HFFc6 (cell line): ENCODE data around the gene COL8A1. TPM values are rescaled to one million over a fixed set of nuclear protein-coding genes. Genes with fewer than 3 reads are reported as not detected.

Experiments
- DNase-seq: peaks from one replicate; pipeline ENCODE4 v3.0.0-alpha.2; 2018
- H3K27ac Mint-ChIP-seq: 2 replicates; pipeline ENCODE4 v1.8.0; 2020; ENCODE audit warnings: mild to moderate bottlenecking, mixed read lengths
- H3K27me3 Mint-ChIP-seq: 2 replicates; pipeline ENCODE4 v1.8.0; 2021; ENCODE audit warnings: mild to moderate bottlenecking, moderate library complexity, mixed read lengths; ENCODE audit not compliant: insufficient read depth
- H3K36me3 Mint-ChIP-seq: 2 replicates; pipeline ENCODE4 v1.8.0; 2021; ENCODE audit warnings: low read depth, mixed read lengths
- H3K4me1 Mint-ChIP-seq: 2 replicates; pipeline ENCODE4 v1.8.0; 2020; ENCODE audit warnings: low read depth, mixed read lengths
- H3K4me3 Mint-ChIP-seq: 2 replicates; pipeline ENCODE4 v1.8.0; 2020; ENCODE audit warnings: mild to moderate bottlenecking, moderate library complexity, mixed read lengths
- H3K9me3 Mint-ChIP-seq: 2 replicates; pipeline ENCODE4 v1.8.0; 2020; ENCODE audit warnings: mild to moderate bottlenecking, mixed read lengths
- total RNA-seq, 6 experiments: library from RNA; stranded (reverse); fragmentation: NEBNext Ultra II Directional; extraction: Animal tissue kit (Norgen Biotek cat#: 25700); gene quantifications; 2 replicates in 1 of 6; 3 replicates in 5 of 6; pipeline ENCODE4 v1.2.3, GENCODE V29; 2021
- TF ChIP-seq, protein P1 (sequence below): fragments of 200-600 bp; sonication (generic); IDR thresholded peaks from 2 replicates; pipeline ENCODE4 v1.5.0; 2021; ENCODE audit warnings: antibody characterized with exemption, mild to moderate bottlenecking

The COL8A1 gene
- total RNA-seq, 6 experiments from 2014 or later: 27.3 to 88.7 (median 30.1) TPM

DNA sequence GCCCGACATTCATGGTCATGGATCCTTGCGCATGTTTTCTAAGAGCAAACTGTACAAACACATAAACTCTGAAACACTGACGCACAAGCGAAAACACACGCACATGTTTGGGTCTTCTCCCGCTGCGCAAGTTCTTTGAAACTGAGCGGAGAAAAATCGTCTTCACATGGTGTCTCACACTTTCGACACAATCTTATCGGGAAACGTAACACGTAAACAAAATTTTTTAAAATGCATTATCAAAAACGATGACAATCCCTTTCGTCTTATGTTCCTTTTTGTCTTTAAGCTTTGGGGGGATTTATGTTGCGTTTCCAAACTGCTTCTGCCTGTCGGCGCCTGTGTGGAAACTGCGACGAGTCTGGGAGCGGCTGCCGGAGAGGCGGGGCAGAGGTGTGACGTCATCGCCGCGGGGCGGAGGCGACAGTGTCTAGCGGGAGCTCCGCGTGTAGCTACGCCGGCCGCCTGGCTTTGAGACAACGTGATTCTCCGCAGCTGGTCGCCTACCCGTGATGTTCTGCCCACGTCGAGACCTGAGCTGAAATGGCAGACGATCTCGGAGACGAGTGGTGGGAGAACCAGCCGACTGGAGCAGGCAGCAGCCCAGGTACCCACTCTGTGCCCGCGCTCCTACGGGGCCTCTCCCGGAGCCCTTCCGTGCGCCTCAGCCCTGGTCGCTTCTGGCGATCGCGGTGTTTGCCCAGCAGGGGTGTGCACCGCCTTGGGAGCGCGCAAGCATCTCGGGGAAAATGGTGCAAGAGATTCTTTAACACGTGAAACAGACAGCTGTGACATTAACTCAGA is 179.2 kb downstream of the COL8A1 start, which contains the start of gene CMSS1:
Gene CMSS1 (plus strand): TSS at position 426 of the 804 bp plus-strand sequence.
- peak; percentile 92 for DNase-seq
- Mint-ChIP-seq H3K27ac (peak within 1 kb of the TSS; percentile 99), H3K4me3 (peak within 1 kb of the TSS; percentile 97), H3K9me3 (no peaks in the 10 kb centered on the region), H3K27me3 (peaks cover 4% of the 10 kb centered on the region), H3K36me3 (no peaks in the 10 kb centered on the region), H3K4me1 (peaks cover 21% of the 10 kb centered on the region)
- TF ChIP-seq, protein P1, sequence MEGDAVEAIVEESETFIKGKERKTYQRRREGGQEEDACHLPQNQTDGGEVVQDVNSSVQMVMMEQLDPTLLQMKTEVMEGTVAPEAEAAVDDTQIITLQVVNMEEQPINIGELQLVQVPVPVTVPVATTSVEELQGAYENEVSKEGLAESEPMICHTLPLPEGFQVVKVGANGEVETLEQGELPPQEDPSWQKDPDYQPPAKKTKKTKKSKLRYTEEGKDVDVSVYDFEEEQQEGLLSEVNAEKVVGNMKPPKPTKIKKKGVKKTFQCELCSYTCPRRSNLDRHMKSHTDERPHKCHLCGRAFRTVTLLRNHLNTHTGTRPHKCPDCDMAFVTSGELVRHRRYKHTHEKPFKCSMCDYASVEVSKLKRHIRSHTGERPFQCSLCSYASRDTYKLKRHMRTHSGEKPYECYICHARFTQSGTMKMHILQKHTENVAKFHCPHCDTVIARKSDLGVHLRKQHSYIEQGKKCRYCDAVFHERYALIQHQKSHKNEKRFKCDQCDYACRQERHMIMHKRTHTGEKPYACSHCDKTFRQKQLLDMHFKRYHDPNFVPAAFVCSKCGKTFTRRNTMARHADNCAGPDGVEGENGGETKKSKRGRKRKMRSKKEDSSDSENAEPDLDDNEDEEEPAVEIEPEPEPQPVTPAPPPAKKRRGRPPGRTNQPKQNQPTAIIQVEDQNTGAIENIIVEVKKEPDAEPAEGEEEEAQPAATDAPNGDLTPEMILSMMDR: peak; percentile 63

DNA sequence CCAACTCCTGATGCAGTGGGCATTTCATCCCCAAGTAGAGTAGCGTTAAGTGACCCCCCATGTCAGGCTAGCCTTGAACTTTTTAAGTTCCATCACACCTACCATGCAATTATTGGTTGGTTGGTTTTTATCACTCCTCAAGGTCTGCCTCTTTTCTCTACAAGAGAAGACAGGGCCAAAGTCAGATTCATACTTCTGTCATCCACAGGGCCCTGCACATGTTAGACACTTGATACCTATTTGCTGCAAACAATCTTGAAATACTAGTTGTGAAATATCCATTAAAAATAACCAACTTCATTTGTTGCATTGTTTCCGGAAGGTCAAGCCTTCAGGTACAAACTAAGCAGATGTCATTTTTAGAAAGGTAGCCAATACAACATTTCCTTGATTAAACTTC is 180.4 kb downstream of the COL8A1 start:
- TF ChIP-seq, protein P1: no peak
- no peaks in the 10 kb centered on the region for H3K36me3 Mint-ChIP-seq
- H3K4me1 Mint-ChIP-seq: peaks cover 28% of the 10 kb centered on the region
- no peak for DNase-seq
- peak overlapping the region; percentile 97 for H3K4me3 Mint-ChIP-seq
- H3K9me3 Mint-ChIP-seq: no peaks in the 10 kb centered on the region
- peaks cover 2% of the 10 kb centered on the region for H3K27me3 Mint-ChIP-seq
- H3K27ac Mint-ChIP-seq: peak overlapping the region; percentile 99

DNA sequence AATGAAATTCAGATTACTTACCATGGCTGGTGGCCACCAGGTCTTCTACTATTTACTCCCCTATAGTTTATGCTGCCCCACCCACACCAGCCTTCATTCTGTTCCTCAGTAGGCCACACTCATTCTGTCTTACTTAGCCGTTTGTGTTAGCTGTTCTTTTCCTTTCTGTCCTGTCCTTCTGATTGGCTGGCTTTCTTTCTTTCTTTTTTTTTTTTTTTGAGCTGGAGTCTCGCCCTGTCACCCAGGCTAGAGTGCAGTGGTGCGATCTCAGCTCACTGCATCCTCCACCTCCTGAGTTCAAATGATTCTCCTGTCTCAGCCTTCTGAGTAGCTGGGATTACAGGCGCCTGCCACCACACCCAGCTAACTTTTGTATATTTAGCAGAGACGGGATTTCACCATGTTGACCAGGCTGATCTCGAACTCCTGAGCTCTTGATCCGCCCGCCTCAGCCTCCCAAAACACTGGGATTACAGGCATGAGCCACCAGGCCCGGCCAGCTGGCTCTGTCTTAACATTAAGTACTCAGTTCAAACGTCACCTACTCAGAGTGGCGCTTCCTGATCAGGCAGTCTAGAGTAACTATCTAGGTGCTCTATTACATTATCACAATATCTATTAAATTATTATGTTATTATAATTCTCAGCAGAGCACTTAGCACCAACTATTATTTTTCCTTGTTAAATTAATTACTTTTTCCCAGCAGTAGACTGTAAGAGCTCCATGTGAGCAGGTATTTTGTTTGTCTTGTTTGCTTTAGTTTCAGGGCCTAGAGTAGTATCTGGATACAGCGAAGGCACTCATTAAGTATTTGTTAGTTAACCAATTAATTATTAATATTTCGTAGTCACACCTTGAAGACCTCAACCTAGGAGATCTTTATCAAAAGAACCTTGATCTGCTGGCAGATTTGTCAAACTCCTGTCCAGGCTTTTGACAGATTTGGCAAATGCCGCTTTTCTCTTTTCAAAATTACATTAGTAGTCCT is 185.6 kb downstream of the COL8A1 start:
- Mint-ChIP-seq H3K9me3 (no peaks in the 10 kb centered on the region), H3K36me3 (no peaks in the 10 kb centered on the region), H3K4me1 (peaks cover 37% of the 10 kb centered on the region), H3K27ac (peak overlapping the region; percentile 4; the same call in 1 of the 2 replicates), H3K4me3 (no peak overlapping the region), H3K27me3 (no peaks in the 10 kb centered on the region; the same call in 1 of the 2 replicates)
- DNase-seq: no peak
- TF ChIP-seq, protein P1: no peak

DNA sequence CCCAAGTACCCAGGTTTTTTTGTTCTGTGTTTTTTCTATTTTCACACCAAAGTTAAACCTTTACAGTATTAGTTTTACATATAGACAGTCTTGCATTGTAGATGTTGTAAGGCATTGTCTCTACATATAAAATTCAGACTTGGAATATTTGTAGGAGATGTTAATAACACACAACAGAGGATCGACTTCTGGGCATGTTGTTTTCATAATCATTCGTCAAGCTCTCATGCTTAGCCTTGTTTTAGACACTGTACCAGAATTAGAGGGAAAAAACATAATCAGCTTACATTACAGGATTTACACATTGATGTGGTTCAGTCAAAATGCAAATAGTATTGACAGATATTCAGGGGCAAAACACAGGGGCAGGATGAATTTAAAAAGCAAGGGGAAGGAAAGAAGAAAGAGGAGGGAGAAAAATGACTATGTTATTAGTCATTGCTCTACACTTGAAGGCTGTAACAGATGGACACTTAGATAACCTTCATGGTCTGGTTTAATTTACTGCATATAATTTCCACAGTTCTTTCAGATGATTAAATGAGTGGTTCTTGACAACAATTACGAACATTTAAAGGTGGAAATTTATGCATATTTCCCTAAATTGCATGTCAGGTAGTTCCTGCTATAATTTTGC is 186.7 kb downstream of the COL8A1 start:
- TF ChIP-seq, protein P1: no peak
- no peaks in the 10 kb centered on the region for H3K36me3 Mint-ChIP-seq
- H3K27ac Mint-ChIP-seq: peak overlapping the region; percentile 10
- H3K9me3 Mint-ChIP-seq: no peaks in the 10 kb centered on the region
- no peaks in the 10 kb centered on the region for H3K27me3 Mint-ChIP-seq
- DNase-seq: peak; percentile 32
- H3K4me3 Mint-ChIP-seq: peak overlapping the region; percentile 48
- H3K4me1 Mint-ChIP-seq: peaks cover 33% of the 10 kb centered on the region

DNA sequence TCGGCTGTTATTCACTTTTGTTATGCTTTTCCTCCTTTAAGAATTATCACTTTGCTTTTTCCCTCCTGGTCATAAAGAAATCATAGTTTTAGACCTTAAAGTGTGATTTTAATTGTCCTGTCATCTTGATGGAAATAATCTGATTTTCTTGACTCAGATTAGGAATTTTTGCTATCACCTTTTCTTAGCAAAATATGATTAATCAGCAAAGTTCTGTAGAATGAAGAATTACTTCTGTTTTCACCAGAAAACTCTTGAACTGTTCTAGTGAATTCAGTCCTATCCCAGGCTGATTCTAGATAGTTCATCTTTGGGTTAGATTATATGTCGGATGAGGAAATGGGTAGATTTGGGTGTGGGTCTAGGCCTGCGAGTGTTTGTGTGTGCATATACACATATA is 191.4 kb downstream of the COL8A1 start:
- Mint-ChIP-seq H3K27ac (no peak overlapping the region), H3K27me3 (no peaks in the 10 kb centered on the region), H3K9me3 (no peaks in the 10 kb centered on the region), H3K4me1 (peaks cover 28% of the 10 kb centered on the region), H3K36me3 (no peaks in the 10 kb centered on the region), H3K4me3 (no peak overlapping the region)
- DNase-seq: no peak
- TF ChIP-seq, protein P1: no peak
